HG02642 (cell line): ENCODE measurements around the gene KIZ.

Experiments
- ATAC-seq: cut with Tn5 transposase; IDR thresholded peaks from one replicate; pipeline ENCODE4 v1.9.1; 2021; ENCODE audit warnings: mild to moderate bottlenecking; ENCODE audit not compliant: unreplicated experiment, poor library complexity

The KIZ gene

GRCh38 chr20:21219686-21220085 lies 93.8 kb downstream of the KIZ start:
- no peak for ATAC-seq

- no peak for ATAC-seq
Measured at GRCh38 chr20:21224217-21224616, 98.3 kb downstream of the KIZ start.

GRCh38 chr20:21225215-21225947 lies 99.5 kb downstream of the KIZ start:
- ATAC-seq, result no peak

- ATAC-seq, result peak; percentile 88
Measured at GRCh38 chr20:21228511-21228910, 102.6 kb downstream of the KIZ start.

- no peak for ATAC-seq
Measured at GRCh38 chr20:21229163-21229562, 103.3 kb downstream of the KIZ start.

- no peak for ATAC-seq
Measured at GRCh38 chr20:21230220-21230619, 104.3 kb downstream of the KIZ start.

GRCh38 chr20:21230686-21231085 lies 104.8 kb downstream of the KIZ start:
- no peak for ATAC-seq

GRCh38 chr20:21232546-21233280 lies 106.8 kb downstream of the KIZ start:
- no peak for ATAC-seq

GRCh38 chr20:21234324-21234723 lies 108.4 kb downstream of the KIZ start:
- no peak for ATAC-seq

- ATAC-seq, result no peak
Measured at GRCh38 chr20:21234806-21235483, 109.1 kb downstream of the KIZ start.

GRCh38 chr20:21235484-21236445 lies 109.9 kb downstream of the KIZ start:
- ATAC-seq, result peak; percentile 69

- no peak for ATAC-seq
Measured at GRCh38 chr20:21237956-21238799, 112.3 kb downstream of the KIZ start.

- ATAC-seq, result no peak
Measured at GRCh38 chr20:21238818-21239536, 113.1 kb downstream of the KIZ start.

- no peak for ATAC-seq
Measured at GRCh38 chr20:21240394-21240793, 114.5 kb downstream of the KIZ start.

- no peak for ATAC-seq
Measured at GRCh38 chr20:21241406-21241805, 115.5 kb downstream of the KIZ start.

GRCh38 chr20:21243811-21244210 lies 117.9 kb downstream of the KIZ start:
- no peak for ATAC-seq

- no peak for ATAC-seq
Measured at GRCh38 chr20:21244808-21245207, 118.9 kb downstream of the KIZ start.

GRCh38 chr20:21246161-21246560 lies 120.3 kb downstream of the KIZ start:
- ATAC-seq, result no peak
